HCT116 (cell line): ENCODE results near the gene ACCS. TPM values are rescaled to one million over a fixed set of nuclear protein-coding genes. Genes with fewer than 3 reads are reported as not detected.

Source experiments
- ATAC-seq: fragments of 200-7000 bp; cut with Tn5 transposase; 2 replicates; pipeline ENCODE4 v1.9.1; 2020; ENCODE audit warnings: mild to moderate bottlenecking, moderate library complexity
- BruUV-seq: library from RNA; stranded (reverse); fragments of 400-500 nt; replicated peaks from 2 replicates; lab custom pipeline; 2021; lab: Mats Ljungman, UMichigan
- CTCF ChIA-PET: fragments of 300-600 bp; sonication (Branson Sonifier 250); formaldehyde crosslinking; loops from one replicate; lab custom pipeline; 2021; ENCODE audit warnings: antibody characterized with exemption; lab: Charles Lee
- POLR2A ChIA-PET: fragments of 300-600, 350-600 bp; sonication (Branson Sonifier 250); formaldehyde crosslinking; loops from one replicate; lab custom pipeline; 2021; ENCODE audit warnings: antibody characterized with exemption; lab: Charles Lee
- RAD21 ChIA-PET, 2 experiments: fragments of 300-600 bp; sonication (Branson Sonifier 250); formaldehyde crosslinking; loops; one replicate each; lab custom pipeline; 2023; ENCODE audit warnings: low total read pairs in 2 of 2; ENCODE audit not compliant: uncharacterized antibody in 2 of 2, unreplicated experiment in 2 of 2, low non-redundant PET in 1 of 2; lab: Charles Lee
- DNase-seq: peaks from one replicate; pipeline ENCODE4 v3.0.0-alpha.2; 2010; ENCODE audit warnings: low read depth, low spot score
- H2AFZ ChIP-seq: fragments of 200-600 bp; shearing (Covaris generic), sonication (generic); 2 replicates; pipeline ENCODE4 v1.6.1; 2017; ENCODE audit warnings: low read depth, mixed run types, mixed read lengths, antibody characterized with exemption, low read length; ENCODE audit not compliant: poor library complexity, severe bottlenecking
- H3K27ac ChIP-seq: 2 replicates; pipeline ENCODE4 v1.5.1; 2012; ENCODE audit warnings: low read depth, low read length
- H3K27me3 ChIP-seq: fragments of 200-600 bp; sonication (generic); 2 replicates; pipeline ENCODE4 v1.6.1; 2016; ENCODE audit warnings: mixed run types, low read length, mixed read lengths; ENCODE audit not compliant: insufficient read depth
- H3K36me3 ChIP-seq, 2 experiments: fragments of 200-500 bp in 1 of 2; fragments of 200-600 bp in 1 of 2; sonication (Bioruptor generic) in 1 of 2; sonication (generic) in 1 of 2; 2 replicates each; pipeline versions ENCODE4 v1.5.1 to v1.6.1; 2014 to 2016; ENCODE audit warnings: low read length in 2 of 2, inconsistent platforms in 1 of 2, mixed read lengths in 1 of 2, mixed run types in 1 of 2; ENCODE audit not compliant: insufficient read depth in 2 of 2, control insufficient read depth in 1 of 2
- H3K4me1 ChIP-seq, 2 experiments: fragments of 200-600 bp in 1 of 2; sonication (generic) in 1 of 2; 2 replicates each; pipeline versions ENCODE4 v1.5.1 to v1.6.1; 2012 to 2017; ENCODE audit warnings: low read length in 2 of 2, inconsistent platforms in 1 of 2, mild to moderate bottlenecking in 1 of 2, mixed read lengths in 1 of 2, mixed run types in 1 of 2, moderate library complexity in 1 of 2; ENCODE audit not compliant: insufficient read depth in 2 of 2, control insufficient read depth in 1 of 2
- H3K4me2 ChIP-seq: fragments of 200-600 bp; sonication (generic); 2 replicates; pipeline ENCODE4 v1.6.1; 2017; ENCODE audit warnings: mixed run types, low read length, mixed read lengths
- H3K4me3 ChIP-seq, 2 experiments: fragments of 200-600 bp in 1 of 2; sonication (generic) in 1 of 2; replicated peaks in 1 of 2; 2 replicates each; pipeline ENCODE4 v1.5.1; 2011 to 2016; ENCODE audit warnings: low read length in 2 of 2, control low read depth in 1 of 2, low read depth in 1 of 2, mild to moderate bottlenecking in 1 of 2, mixed read lengths in 1 of 2, mixed run types in 1 of 2
- H3K79me2 ChIP-seq: fragments of 200-600 bp; sonication (generic); 2 replicates; pipeline ENCODE4 v1.6.1; 2017; ENCODE audit warnings: mild to moderate bottlenecking, mixed run types, low read length, moderate library complexity, mixed read lengths; ENCODE audit not compliant: insufficient read depth
- H3K9ac ChIP-seq: fragments of 200-600 bp; sonication (generic); 2 replicates; pipeline ENCODE4 v1.6.1; 2016; ENCODE audit warnings: low read length, mixed read lengths
- H3K9me2 ChIP-seq: fragments of 200-600 bp; sonication (generic), shearing (Covaris generic); 2 replicates; pipeline ENCODE4 v1.6.1; 2017; ENCODE audit warnings: mixed run types, mild to moderate bottlenecking, moderate library complexity; ENCODE audit not compliant: insufficient read depth
- H3K9me3 ChIP-seq, 2 experiments: fragments of 200-500 bp in 1 of 2; fragments of 200-600 bp in 1 of 2; sonication (Bioruptor generic) in 1 of 2; sonication (generic) in 1 of 2; 2 replicates each; pipeline ENCODE4 v1.6.1; 2014 to 2017; ENCODE audit warnings: low read length in 2 of 2, mixed read lengths in 2 of 2, inconsistent platforms in 1 of 2, low read depth in 1 of 2, mild to moderate bottlenecking in 1 of 2, mixed run types in 1 of 2, moderate library complexity in 1 of 2; ENCODE audit not compliant: control insufficient read depth in 1 of 2, insufficient read depth in 1 of 2
- H4K20me1 ChIP-seq: fragments of 200-600 bp; sonication (generic), shearing (Covaris generic); 2 replicates; pipeline ENCODE4 v1.6.1; 2017; ENCODE audit warnings: mixed run types, mild to moderate bottlenecking, moderate library complexity; ENCODE audit not compliant: insufficient read depth
- CEBPB ChIP-seq: IDR thresholded peaks from 2 replicates; pipeline ENCODE4 v1.6.1; 2012; ENCODE audit warnings: low read depth
- CTCF ChIP-seq, 3 experiments: fragments of 200-600 bp in 1 of 3; sonication (generic) in 1 of 3; IDR thresholded peaks in 2 of 3; conservative IDR thresholded peaks in 1 of 3; 2 replicates each; pipeline ENCODE4 v1.5.1; 2012 to 2017; ENCODE audit warnings: low read depth in 2 of 3, low read length in 2 of 3, antibody characterized with exemption in 1 of 3, borderline replicate concordance in 1 of 3, control low read depth in 1 of 3, mild to moderate bottlenecking in 1 of 3, mixed read lengths in 1 of 3, mixed run types in 1 of 3, moderate library complexity in 1 of 3; ENCODE audit not compliant: insufficient read depth in 1 of 3
- EGR1 ChIP-seq: IDR thresholded peaks from 2 replicates; pipeline ENCODE4 v1.6.1; 2012; ENCODE audit warnings: low read depth
- ELF1 ChIP-seq: IDR thresholded peaks from 2 replicates; pipeline ENCODE4 v1.6.1; 2012; ENCODE audit warnings: low read depth, borderline replicate concordance
- EZH2 ChIP-seq: fragments of 200-600 bp; sonication (generic); IDR thresholded peaks from 2 replicates; pipeline ENCODE4 v1.6.1; 2017; ENCODE audit warnings: antibody characterized with exemption, mixed run types
- EZH2phosphoT487 ChIP-seq: fragments of 200-600 bp; IDR thresholded peaks from 2 replicates; pipeline ENCODE4 v1.6.1; 2018; ENCODE audit warnings: antibody characterized with exemption, borderline replicate concordance
- MAX ChIP-seq: IDR thresholded peaks from 2 replicates; pipeline ENCODE4 v1.6.1; 2012
- POLR2AphosphoS5 ChIP-seq: IDR thresholded peaks from 2 replicates; pipeline ENCODE4 v1.6.1; 2011; ENCODE audit warnings: mild to moderate bottlenecking, low read depth, low read length, moderate library complexity
- SRF ChIP-seq: IDR thresholded peaks from 2 replicates; pipeline ENCODE4 v1.6.1; 2012; ENCODE audit warnings: low read depth
- TCF7L2 ChIP-seq: IDR thresholded peaks from 2 replicates; pipeline ENCODE4 v1.7.0; 2011; ENCODE audit warnings: borderline replicate concordance, inconsistent platforms; ENCODE audit not compliant: insufficient read depth, insufficient read length; ENCODE audit errors: extremely low read depth
- YY1 ChIP-seq: IDR thresholded peaks from 2 replicates; pipeline ENCODE4 v1.6.1; 2011; ENCODE audit warnings: low read length, low read depth, moderate library complexity, mild to moderate bottlenecking; ENCODE audit not compliant: insufficient replicate concordance; ENCODE audit errors: extremely low read depth
- ZBTB33 ChIP-seq: IDR thresholded peaks from 2 replicates; pipeline ENCODE4 v1.6.1; 2011; ENCODE audit warnings: mild to moderate bottlenecking, low read length, moderate library complexity; ENCODE audit not compliant: insufficient replicate concordance; ENCODE audit errors: extremely low read depth
- ZNF274 ChIP-seq: fragments of 200-500 bp; sonication (Bioruptor generic); IDR thresholded peaks from 2 replicates; pipeline ENCODE4 v1.6.1; 2014; ENCODE audit warnings: mild to moderate bottlenecking, low read depth, low read length, inconsistent platforms
- intact Hi-C: fragments of 100-400 bp; cut with micrococcal nuclease; formaldehyde crosslinking; loops from 2 replicates; pipeline ENCODE4 v1.10.0; 2022
- total RNA-seq: library from RNA; stranded (reverse); gene quantifications from one replicate; pipeline ENCODE4 v1.2.1, GENCODE V29; 2021; ENCODE audit not compliant: unreplicated experiment

The ACCS gene
- total RNA-seq, 1 experiment from 2014 or later = 13.2 TPM

- TF ChIP-seq TCF7L2 = no peak
- TF ChIP-seq ZBTB33 = no peak
These were observed 22.3 kb downstream of the ACCS start (continued) for GRCh38 chr11:44088377-44088776.

- no peak for TF ChIP-seq TCF7L2
- no peak for TF ChIP-seq CEBPB
- TF ChIP-seq EZH2 = no peak
- no peak for TF ChIP-seq POLR2AphosphoS5
- TF ChIP-seq ZNF274 = no peak
- no peak for TF ChIP-seq YY1
- no peak for TF ChIP-seq EGR1
- no peak for TF ChIP-seq ELF1
- TF ChIP-seq CTCF (IDR thresholded peaks at IDR 0.05 in 2 of 3, conservative IDR thresholded peaks at IDR 0.05 in 1 of 3; ENCODE audit: borderline replicate concordance in 1 of 3, insufficient read depth in 1 of 3, low read depth in 2 of 3, low read length in 2 of 3) = no peak
- no peak for TF ChIP-seq MAX
- TF ChIP-seq EZH2phosphoT487 = no peak
- no peak for TF ChIP-seq SRF
- ATAC-seq (no peak), DNase-seq (no peak)
- RAD21 ChIA-PET = no interaction called here
- intact Hi-C loops = no loop called here
- H3K4me2 ChIP-seq = no peak overlapping the region
- H3K9ac ChIP-seq = no peak overlapping the region
- BruUV-seq = no TSS peak
- H2AFZ ChIP-seq = no peak overlapping the region
- H3K36me3 ChIP-seq = no peaks in the 10 kb centered on the region
- H3K27ac ChIP-seq = no peak overlapping the region
- no peaks in the 10 kb centered on the region; a peak in 1 of 4 replicates for H3K9me3 ChIP-seq
- POLR2A ChIA-PET = no interaction called here
- CTCF ChIA-PET = no interaction called here
- H3K79me2 ChIP-seq = no peaks in the 10 kb centered on the region
- no peaks in the 10 kb centered on the region for H4K20me1 ChIP-seq
- no peaks in the 10 kb centered on the region for H3K4me1 ChIP-seq
- H3K27me3 ChIP-seq = no peaks in the 10 kb centered on the region
- no peak overlapping the region for H3K4me3 ChIP-seq
- H3K9me2 ChIP-seq = no peaks in the 10 kb centered on the region
These were observed 22.8 kb downstream of the ACCS start for GRCh38 chr11:44088871-44089270.
